GM12878 (cell line): ENCODE results near the gene NR1D2. TPM values are rescaled to one million over a fixed set of nuclear protein-coding genes. Genes with fewer than 3 reads are reported as not detected.

ENCODE experiments used
- ATF2 ChIP-seq: IDR thresholded peaks from 2 replicates; pipeline ENCODE4 v1.6.1; 2012; ENCODE audit warnings: low read length, inconsistent platforms
- CREM ChIP-seq: IDR thresholded peaks from 2 replicates; pipeline ENCODE4 v1.6.1; 2014; ENCODE audit warnings: antibody characterized with exemption, low read depth
- DPF2 ChIP-seq: fragments of 450-650 bp; IDR thresholded peaks from 2 replicates; pipeline ENCODE4 v1.6.1; 2017; ENCODE audit warnings: mild to moderate bottlenecking
- GABPA ChIP-seq: IDR thresholded peaks from 2 replicates; pipeline ENCODE4 v1.6.1; 2014; ENCODE audit warnings: antibody characterized with exemption, low read depth, mild to moderate bottlenecking, inconsistent platforms
- IRF4 ChIP-seq: IDR thresholded peaks from 2 replicates; pipeline ENCODE4 v1.6.1; 2011; ENCODE audit warnings: low read depth, low read length
- NFXL1 ChIP-seq: fragments of 450-650 bp; IDR thresholded peaks from 2 replicates; pipeline ENCODE4 v1.6.1; 2017; ENCODE audit warnings: antibody characterized with exemption, mild to moderate bottlenecking, borderline replicate concordance
- PKNOX1 ChIP-seq: fragments of 450-650 bp; IDR thresholded peaks from 2 replicates; pipeline ENCODE4 v1.6.1; 2016; ENCODE audit warnings: mild to moderate bottlenecking
- RUNX3 ChIP-seq: IDR thresholded peaks from 2 replicates; pipeline ENCODE4 v1.6.1; 2012; ENCODE audit warnings: low read length, inconsistent platforms
- SUZ12 ChIP-seq: fragments of 200-600 bp; sonication (generic); IDR thresholded peaks from one replicate; pipeline ENCODE4 v1.6.1; 2018; ENCODE audit warnings: antibody characterized with exemption, mild to moderate bottlenecking; ENCODE audit not compliant: unreplicated experiment
- TCF7 ChIP-seq: IDR thresholded peaks from 2 replicates; pipeline ENCODE4 v1.6.1; 2014; ENCODE audit warnings: antibody characterized with exemption, borderline replicate concordance
- USF2 ChIP-seq: IDR thresholded peaks from 2 replicates; pipeline ENCODE4 v1.6.1; 2011; ENCODE audit warnings: low read depth, low read length, improper control_type of control experiment, borderline replicate concordance
- ZNF24 ChIP-seq: fragments of 450-650 bp; IDR thresholded peaks from 2 replicates; pipeline ENCODE4 v1.6.1; 2017; ENCODE audit warnings: antibody characterized with exemption, mild to moderate bottlenecking
- polyA plus RNA-seq, 11 experiments: library from polyadenylated mRNA; depleted of rRNA in 4 of 11; unstranded in 6 of 11; stranded (reverse) in 5 of 11; fragments of >200 nt; fragmentation: Nextera tagmentation in 4 of 11; fragmentation: Illumina TruSeq in 1 of 11; extraction: Ambion mirVana in 4 of 11; extraction: Trizol in 1 of 11; gene quantifications; 1 replicate in 1 of 11; 2 replicates in 10 of 11; pipeline versions ENCODE4 v1.2.1 to v1.2.3, GENCODE V29; 2011 to 2016; ENCODE audit warnings: inconsistent platforms in 2 of 11, missing spikeins in 2 of 11, low read depth in 1 of 11
- total RNA-seq, 4 experiments: library from RNA; depleted of rRNA in 3 of 4; stranded (reverse); fragments of >200 nt in 3 of 4; fragmentation: Illumina TruSeq in 1 of 4; extraction: Trizol in 1 of 4; gene quantifications; 2 replicates each; pipeline versions ENCODE4 v1.2.1 to v1.2.3, GENCODE V29; 2013 to 2021

The NR1D2 gene
- total and polyA plus RNA-seq, 10 of the 15 experiments (the other 5 are each of a cell fraction or from before 2014, with no cell fraction given), result 0.67 to 5.3 (median 2.6) TPM

- no peak for TF ChIP-seq RUNX3
- TF ChIP-seq GABPA, result no peak
- TF ChIP-seq NFXL1, result no peak
- no peak for TF ChIP-seq TCF7
- TF ChIP-seq ATF2, result no peak
- no peak for TF ChIP-seq CREM
- no peak for TF ChIP-seq PKNOX1
- no peak for TF ChIP-seq USF2
- no peak for TF ChIP-seq SUZ12
- TF ChIP-seq DPF2, result no peak
- TF ChIP-seq ZNF24, result no peak
- no peak for TF ChIP-seq IRF4
These were observed 59.3 kb downstream of the NR1D2 start (continued) for GRCh38 chr3:24004171-24004938.
